ENCODE data around the gene GRK2. TPM values are rescaled to one million over a fixed set of nuclear protein-coding genes. Genes with fewer than 3 reads are reported as not detected.

GRK2 gene
- total RNA-seq, 1 donor from 2014 or later = 46.8 TPM

GRCh38 chr11:67302571-67303131 is 36.4 kb downstream of the GRK2 start:
- no peak for TF ChIP-seq CTCF (conservative IDR thresholded peaks at IDR 0.05; ENCODE audit: low read depth, low read length)
- no peak for DNase-seq (ENCODE audit: low read depth)
- H3K4me3 ChIP-seq (ENCODE audit: low read depth, low read length) = peak overlapping the region; percentile 66

GRCh38 chr11:67303132-67303834 is 37.0 kb downstream of the GRK2 start, which contains the start of gene SSH3:
Gene SSH3, plus strand, starts transcription at chr11:67303530. Its CDS starts 96 bp downstream, at chr11:67303626.
- no peak for DNase-seq (ENCODE audit: low read depth)
- TF ChIP-seq CTCF (conservative IDR thresholded peaks at IDR 0.05; ENCODE audit: low read depth, low read length) = no peak
- peak within 1 kb of the TSS; percentile 66 for H3K4me3 ChIP-seq (ENCODE audit: low read depth, low read length)

- TF ChIP-seq CTCF (conservative IDR thresholded peaks at IDR 0.05; ENCODE audit: low read depth, low read length) = no peak
- peak overlapping the region; percentile 66 for H3K4me3 ChIP-seq (ENCODE audit: low read depth, low read length)
- DNase-seq (ENCODE audit: low read depth) = no peak
These were observed 37.6 kb downstream of the GRK2 start for GRCh38 chr11:67303835-67304411.

GRCh38 chr11:67304511-67305113 is 38.3 kb downstream of the GRK2 start:
- TF ChIP-seq CTCF (conservative IDR thresholded peaks at IDR 0.05; ENCODE audit: low read depth, low read length) = no peak
- H3K4me3 ChIP-seq (ENCODE audit: low read depth, low read length) = peak overlapping the region; percentile 66
- no peak for DNase-seq (ENCODE audit: low read depth)

- no peak for DNase-seq (ENCODE audit: low read depth)
- TF ChIP-seq CTCF (conservative IDR thresholded peaks at IDR 0.05; ENCODE audit: low read depth, low read length) = no peak
- no peak overlapping the region for H3K4me3 ChIP-seq (ENCODE audit: low read depth, low read length)
These were observed 40.7 kb downstream of the GRK2 start for GRCh38 chr11:67306769-67307544.

GRCh38 chr11:67307545-67308001 is 41.3 kb downstream of the GRK2 start:
- TF ChIP-seq CTCF (conservative IDR thresholded peaks at IDR 0.05; ENCODE audit: low read depth, low read length) = no peak
- no peak for DNase-seq (ENCODE audit: low read depth)
- no peak overlapping the region for H3K4me3 ChIP-seq (ENCODE audit: low read depth, low read length)

All from epithelial cell of proximal tubule (primary cell).